ENCODE measurements around the gene MYLK.

DNA sequence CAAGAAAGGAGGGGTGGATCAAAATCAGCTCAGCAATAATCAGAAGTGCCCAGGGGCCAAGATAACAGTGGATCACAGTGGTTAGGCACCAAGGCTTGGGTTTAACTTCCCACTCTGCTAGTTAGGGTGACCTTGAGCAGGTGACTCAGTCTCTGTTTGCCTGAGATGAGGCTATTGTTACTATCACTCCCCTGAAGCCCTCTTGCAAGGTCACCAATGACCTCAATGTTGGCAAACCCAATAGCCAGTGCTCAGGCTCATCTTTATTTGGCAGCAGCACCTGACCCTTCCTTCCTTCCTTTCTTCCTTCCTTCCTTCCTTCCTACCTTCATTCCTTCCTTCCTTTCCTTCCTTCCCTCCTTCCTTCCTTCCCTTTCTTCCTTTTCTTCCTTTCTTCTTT is 196.8 kb downstream of the MYLK start:
- TF ChIP-seq, protein P1, sequence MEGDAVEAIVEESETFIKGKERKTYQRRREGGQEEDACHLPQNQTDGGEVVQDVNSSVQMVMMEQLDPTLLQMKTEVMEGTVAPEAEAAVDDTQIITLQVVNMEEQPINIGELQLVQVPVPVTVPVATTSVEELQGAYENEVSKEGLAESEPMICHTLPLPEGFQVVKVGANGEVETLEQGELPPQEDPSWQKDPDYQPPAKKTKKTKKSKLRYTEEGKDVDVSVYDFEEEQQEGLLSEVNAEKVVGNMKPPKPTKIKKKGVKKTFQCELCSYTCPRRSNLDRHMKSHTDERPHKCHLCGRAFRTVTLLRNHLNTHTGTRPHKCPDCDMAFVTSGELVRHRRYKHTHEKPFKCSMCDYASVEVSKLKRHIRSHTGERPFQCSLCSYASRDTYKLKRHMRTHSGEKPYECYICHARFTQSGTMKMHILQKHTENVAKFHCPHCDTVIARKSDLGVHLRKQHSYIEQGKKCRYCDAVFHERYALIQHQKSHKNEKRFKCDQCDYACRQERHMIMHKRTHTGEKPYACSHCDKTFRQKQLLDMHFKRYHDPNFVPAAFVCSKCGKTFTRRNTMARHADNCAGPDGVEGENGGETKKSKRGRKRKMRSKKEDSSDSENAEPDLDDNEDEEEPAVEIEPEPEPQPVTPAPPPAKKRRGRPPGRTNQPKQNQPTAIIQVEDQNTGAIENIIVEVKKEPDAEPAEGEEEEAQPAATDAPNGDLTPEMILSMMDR (IDR thresholded peaks at IDR 0.05), result no peak
- no peak for TF ChIP-seq POLR2A (IDR thresholded peaks at IDR 0.05)
